HL-60/S4 treated with retinoic acid at 250 ng/mL for 4 days and 3 days (cell line): ENCODE data around the gene ST3GAL3.

Experiments
- in situ Hi-C: fragments of 300-500 bp; cut with MboI; formaldehyde crosslinking; loops from 2 replicates; pipeline ENCODE4 v1.7.0; 2022; ENCODE audit warnings: low sequenced_read_pairs

Gene ST3GAL3

GRCh38 chr1:43977376-43978263 lies 270.3 kb downstream of the ST3GAL3 start:
- in situ Hi-C loops = no loop called here

GRCh38 chr1:43978264-43978550 lies 270.9 kb downstream of the ST3GAL3 start:
- in situ Hi-C loops = no loop called here

- in situ Hi-C loops = no loop called here
These were observed 271.4 kb downstream of the ST3GAL3 start, which contains the start of gene B4GALT2 for GRCh38 chr1:43978551-43979260. Gene B4GALT2, plus strand, starts transcription at chr1:43979210. Its CDS starts 1,951 bp downstream, at chr1:43981161.

GRCh38 chr1:43979261-43979527 lies 271.9 kb downstream of the ST3GAL3 start:
- in situ Hi-C loops = no loop called here

GRCh38 chr1:43979528-43980254 lies 272.4 kb downstream of the ST3GAL3 start:
- in situ Hi-C loops = no loop called here

- in situ Hi-C loops = no loop called here
These were observed 273.2 kb downstream of the ST3GAL3 start for GRCh38 chr1:43980255-43981134.
